Measurements from ENCODE around the gene ZBTB22.
"Not testable (repeated sequence)": the region's sequence is repeated elsewhere in the genome, so short reads cannot be mapped to it uniquely, and the experiment has no call there.

The ZBTB22 gene

GRCh38 chr6:33317669-33318425 is at the start of gene ZBTB22:
TSS of gene ZBTB22 (minus strand) at chr6:33317744. CDS start at chr6:33316916, 828 bp downstream.
- DNase-seq, result peak; percentile 98

DNA sequence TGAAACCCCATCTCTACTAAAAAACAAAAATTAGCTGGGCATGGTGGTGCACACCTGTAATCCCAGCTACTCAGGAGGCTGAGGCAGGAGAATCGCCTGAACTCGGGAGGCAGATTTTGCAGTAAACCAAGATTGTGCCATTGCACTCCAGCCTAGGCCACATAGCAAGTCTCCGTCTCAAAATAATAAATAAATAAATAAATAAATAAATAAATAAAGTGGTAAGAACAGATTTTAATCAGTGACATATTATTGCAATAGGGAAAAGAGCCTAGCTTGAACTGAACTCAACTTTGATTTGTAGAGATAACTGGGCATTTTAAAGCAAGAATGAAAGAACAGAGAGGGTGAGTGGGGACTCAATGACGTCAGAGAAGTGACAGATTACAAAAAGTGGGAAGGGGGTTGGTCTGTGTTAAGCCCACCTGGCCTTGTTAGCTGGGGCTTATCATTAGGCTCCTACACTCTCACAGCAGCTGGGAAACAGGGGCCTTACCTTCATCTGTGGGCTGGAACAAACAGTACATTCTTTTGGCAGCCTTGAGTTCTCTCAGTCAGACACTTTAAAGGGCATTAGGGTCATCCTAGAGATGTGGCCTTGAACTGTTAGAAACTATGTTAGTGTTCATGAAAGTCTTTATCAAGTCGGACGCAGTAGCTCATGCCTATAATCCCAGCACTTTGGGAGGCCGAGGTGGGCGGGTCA is 49.6 kb upstream of the ZBTB22 start:
- DNase-seq, result no peak

GRCh38 chr6:33365206-33365971 is 47.8 kb upstream of the ZBTB22 start:
- not testable (repeated sequence) for DNase-seq

GRCh38 chr6:33364475-33365205 is 47.1 kb upstream of the ZBTB22 start:
- DNase-seq, result peak; percentile 30

DNA sequence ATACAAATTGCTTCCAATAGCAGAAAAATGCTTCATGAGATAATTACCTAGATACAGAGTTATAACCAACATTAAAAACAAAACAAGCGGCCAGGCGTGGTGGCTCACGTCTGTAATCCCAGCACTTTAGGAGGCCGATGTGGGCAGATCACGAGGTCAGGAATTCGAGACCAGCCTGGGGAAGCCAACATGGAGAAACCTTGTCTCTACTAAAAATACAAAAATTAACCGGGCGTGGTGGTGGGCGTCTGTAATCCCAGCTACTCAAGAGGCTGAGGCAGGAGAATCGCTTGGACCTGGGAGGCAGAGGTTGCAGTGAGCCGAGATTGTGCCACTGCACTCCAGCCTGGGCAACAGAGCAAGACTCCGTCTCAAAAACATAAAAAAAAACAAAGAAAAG is 45.9 kb upstream of the ZBTB22 start:
- DNase-seq, result not testable (repeated sequence)

DNA sequence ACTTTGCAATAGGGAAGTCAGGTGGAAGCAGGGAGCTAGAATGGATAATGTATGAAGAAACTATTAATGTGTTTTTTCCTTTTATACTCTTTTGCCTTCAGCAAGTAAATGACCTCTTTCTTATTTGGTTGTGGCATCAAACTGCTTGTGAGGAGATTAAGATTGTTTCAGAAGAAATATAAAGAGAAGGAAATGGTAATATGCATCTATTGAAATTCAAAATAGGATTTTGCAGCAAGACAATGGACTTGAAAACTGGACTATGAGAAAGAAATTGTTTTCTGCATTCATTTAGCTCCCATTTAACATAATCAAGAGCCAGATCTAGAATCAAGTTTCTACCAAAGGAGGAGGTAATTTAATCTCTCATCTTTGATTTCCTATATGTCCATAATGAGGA is 41.8 kb upstream of the ZBTB22 start:
- no peak for DNase-seq

- DNase-seq, result not testable (repeated sequence)
These were observed 39.8 kb upstream of the ZBTB22 start for GRCh38 chr6:33357160-33357871.

- no peak for DNase-seq
These were observed 38.8 kb upstream of the ZBTB22 start for GRCh38 chr6:33356295-33356694.

DNA sequence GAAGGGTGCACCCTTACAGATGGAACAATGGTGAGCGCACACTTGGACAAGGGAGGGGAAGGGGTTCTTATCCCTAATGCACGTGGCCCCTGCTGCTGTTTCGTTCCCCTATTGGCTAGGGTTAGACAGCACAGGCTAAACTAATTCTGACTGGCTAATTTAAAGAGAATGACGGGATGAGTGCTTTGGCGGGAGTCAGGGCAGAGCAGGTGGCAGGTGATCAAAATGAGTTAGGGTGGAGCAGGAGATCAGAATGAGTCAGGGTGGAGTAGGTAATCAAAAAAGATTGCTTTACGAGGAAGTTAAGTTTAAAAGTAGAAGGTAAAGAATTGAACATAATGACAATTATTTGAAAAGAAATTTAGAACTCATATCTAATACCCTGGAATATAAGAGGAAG is 38.3 kb upstream of the ZBTB22 start:
- DNase-seq, result not testable (repeated sequence)

- no peak for DNase-seq
These were observed 30.3 kb upstream of the ZBTB22 start for GRCh38 chr6:33347816-33348215.

GRCh38 chr6:33346972-33347371 is 29.4 kb upstream of the ZBTB22 start:
- DNase-seq, result not testable (repeated sequence)

DNA sequence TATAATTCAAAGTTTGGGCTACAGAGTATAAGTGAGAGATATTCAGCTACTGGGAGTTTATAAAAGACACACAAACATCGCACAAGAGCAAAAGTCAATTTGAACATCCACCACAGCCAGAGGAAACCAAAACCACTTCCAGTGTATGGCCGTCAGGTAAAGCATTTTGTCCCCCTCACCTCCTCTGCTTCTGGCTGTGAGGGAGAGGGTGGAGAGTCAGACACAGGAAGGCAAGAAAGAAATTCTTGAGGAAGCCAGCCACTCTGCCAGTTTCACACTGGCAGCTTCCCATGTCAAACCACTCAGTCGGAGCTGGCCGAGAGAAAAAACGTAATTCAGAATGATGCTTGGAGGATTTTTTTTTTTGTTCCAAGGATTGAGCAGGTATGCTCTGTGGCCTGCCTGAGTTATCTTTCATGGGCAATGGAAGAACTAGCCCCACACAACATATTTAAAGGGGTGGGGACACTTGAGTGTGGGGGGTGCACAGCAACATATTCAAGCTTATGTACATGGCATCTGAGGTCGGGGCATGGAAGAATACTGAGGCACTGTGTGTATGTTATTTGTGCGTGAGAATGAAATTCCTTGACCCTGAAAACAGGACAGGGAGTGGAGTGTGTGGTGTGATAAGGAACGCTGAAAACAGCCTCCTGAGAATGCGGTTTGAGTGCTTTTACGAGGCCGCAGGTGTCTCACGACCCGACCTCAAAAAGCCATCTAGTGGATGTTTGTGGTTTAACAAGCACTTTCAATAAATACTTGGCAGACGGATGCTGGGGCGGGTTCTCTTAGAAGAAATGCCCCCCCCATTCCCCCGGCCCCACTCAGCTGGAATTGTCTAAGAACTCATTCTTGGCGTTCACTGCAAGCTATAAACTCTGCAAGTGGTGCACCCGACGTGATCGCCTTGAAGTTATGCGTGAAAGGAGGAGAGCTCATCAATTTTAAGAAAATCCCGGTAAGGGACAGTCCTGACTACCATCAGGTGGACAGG is 27.5 kb upstream of the ZBTB22 start:
- peak; percentile 74 for DNase-seq

DNA sequence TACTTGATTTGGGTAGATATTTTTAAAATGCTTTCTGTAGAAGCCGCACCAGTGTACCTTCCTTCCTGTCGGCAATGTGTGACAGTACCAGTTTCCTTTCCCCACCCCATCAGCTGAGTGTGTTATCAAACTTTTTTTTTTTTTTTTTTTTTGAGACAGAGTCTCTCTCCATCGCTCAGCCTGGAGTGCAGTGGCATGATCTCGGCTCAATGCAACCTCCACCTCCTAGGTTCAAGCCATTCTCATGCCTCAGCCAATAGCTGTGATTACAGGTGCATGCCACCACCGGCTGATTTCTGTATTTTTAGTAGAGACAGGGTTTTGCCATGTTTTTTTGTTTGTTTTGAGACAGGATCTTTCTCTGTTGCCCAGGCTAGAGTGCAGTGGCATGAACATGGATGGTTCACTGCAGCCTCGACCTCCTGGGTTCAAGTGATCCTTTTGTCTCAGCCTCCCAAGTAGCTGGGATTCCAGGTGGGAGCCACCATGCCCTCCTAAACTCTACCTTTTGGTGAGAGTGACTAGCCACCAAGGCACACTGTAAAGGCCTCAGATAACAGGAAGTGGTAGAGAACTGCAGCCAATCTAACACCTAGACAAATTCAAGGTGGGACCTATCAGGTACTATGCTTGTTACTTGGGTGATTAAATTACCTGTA is 26.5 kb upstream of the ZBTB22 start:
- DNase-seq, result no peak

DNA sequence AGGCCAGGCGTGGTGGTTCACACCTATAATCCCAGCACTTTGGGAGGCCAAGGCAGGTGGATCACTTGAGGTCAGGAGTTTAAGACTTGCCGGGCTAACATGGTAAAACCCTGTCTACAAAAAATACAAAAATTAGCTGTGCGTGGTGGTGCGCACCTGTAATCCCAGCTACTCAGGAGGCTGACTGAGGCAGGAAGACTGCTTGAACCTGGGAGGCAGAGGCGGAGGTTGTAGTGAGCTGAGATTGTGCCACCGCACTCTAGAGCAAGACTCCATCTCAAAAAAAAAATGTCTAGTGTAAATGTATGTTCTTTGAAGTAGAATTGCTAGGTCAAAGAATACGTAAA is 26.0 kb upstream of the ZBTB22 start:
- DNase-seq, result not testable (repeated sequence)

- DNase-seq, result no peak
These were observed 21.6 kb upstream of the ZBTB22 start for GRCh38 chr6:33339193-33339592.

- no peak for DNase-seq
These were observed 19.0 kb upstream of the ZBTB22 start for GRCh38 chr6:33336495-33336894.

DNA sequence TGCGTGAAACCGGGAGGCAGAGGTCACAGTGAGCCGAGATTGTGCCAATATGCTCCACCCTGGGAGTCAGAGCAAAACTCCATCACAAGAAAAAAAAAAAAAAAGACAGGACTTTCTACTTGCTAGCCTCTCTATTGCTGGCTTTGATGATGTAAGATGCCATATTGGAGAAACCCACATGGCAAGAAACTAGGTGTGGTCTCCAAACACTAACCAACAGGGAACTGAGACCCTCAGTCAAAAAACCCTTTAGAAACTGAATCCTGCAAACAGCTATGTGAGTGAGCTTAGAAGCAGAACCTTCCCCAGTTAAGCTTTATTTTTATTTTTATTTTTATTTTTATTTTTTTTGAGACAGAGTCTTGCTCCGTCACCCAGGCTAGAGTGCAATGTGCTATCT is 18.4 kb upstream of the ZBTB22 start:
- no peak for DNase-seq

- no peak for DNase-seq
These were observed 16.1 kb upstream of the ZBTB22 start for GRCh38 chr6:33333666-33334065.

DNA sequence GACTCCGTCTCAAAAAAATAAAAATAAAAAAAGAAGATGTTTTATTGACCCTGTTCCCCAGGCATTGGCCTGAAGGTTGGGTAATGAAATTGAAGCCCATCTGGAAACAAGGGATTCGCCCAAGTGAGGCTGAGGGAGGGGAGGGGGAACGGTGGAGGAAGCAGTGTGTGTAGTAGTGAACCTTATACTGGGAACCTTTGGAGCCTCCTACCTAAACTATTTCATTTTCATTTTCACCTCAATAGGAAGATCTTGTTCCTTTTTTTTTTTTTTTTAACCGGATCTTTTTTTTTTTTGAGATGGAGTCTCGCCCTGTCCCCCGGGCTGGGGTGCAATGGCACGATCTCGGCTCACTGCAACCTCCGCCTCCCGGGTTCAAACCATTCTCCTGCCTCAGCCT is 13.2 kb upstream of the ZBTB22 start:
- DNase-seq, result no peak

DNA sequence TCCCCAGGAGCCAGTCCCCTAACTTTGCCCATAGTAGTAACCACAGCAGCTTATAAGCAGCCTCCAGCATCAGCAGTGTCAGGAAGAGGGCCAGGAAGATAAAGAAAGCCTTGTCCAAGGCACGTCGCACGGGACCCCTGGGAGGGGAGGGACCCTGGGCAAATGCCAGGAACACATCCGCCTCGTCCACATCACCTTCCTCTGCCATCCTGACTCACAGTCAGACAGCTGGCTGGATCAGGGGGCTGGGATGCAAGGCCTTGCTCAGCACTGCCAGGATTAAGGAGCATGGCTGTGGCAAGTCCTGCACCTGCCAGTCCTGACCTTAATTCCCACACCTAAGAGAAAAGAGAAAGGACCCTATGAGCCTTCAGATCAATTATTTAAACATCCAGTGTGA is 11.5 kb upstream of the ZBTB22 start:
- no peak for DNase-seq

GRCh38 chr6:33324125-33324524 is 6.6 kb upstream of the ZBTB22 start:
- DNase-seq, result peak; percentile 55

Data from NCI-H1105 treated with DMSO at 0.1 percent for 48 hours (cell line).